GM12878 (cell line): Measurements from ENCODE around the gene CAMKMT. TPM values are rescaled to one million over a fixed set of nuclear protein-coding genes. Genes with fewer than 3 reads are reported as not detected.

ENCODE experiments used
- BCLAF1 ChIP-seq: fragments of 450-650 bp; IDR thresholded peaks from 2 replicates; pipeline ENCODE4 v1.6.1; 2017; ENCODE audit warnings: antibody characterized with exemption, mild to moderate bottlenecking, moderate library complexity
- BMI1 ChIP-seq: fragments of 450-650 bp; IDR thresholded peaks from 2 replicates; pipeline ENCODE4 v1.6.1; 2016; ENCODE audit warnings: mild to moderate bottlenecking, moderate library complexity, borderline replicate concordance
- CBX3 ChIP-seq: fragments of 200-600 bp; sonication (generic); IDR thresholded peaks from 2 replicates; pipeline ENCODE4 v1.6.1; 2016; ENCODE audit warnings: low read depth, borderline replicate concordance
- CREM ChIP-seq: IDR thresholded peaks from 2 replicates; pipeline ENCODE4 v1.6.1; 2014; ENCODE audit warnings: antibody characterized with exemption, low read depth
- ETV6 ChIP-seq, 2 experiments: fragments of 450-650 bp in 1 of 2; IDR thresholded peaks in 1 of 2; conservative IDR thresholded peaks in 1 of 2; 2 replicates each; pipeline ENCODE4 v1.6.1; 2014; ENCODE audit warnings: antibody characterized with exemption in 1 of 2, borderline replicate concordance in 1 of 2, low read depth in 1 of 2, mild to moderate bottlenecking in 1 of 2, moderate library complexity in 1 of 2
- IRF3 ChIP-seq: fragments of 450-650 bp; IDR thresholded peaks from 2 replicates; pipeline ENCODE4 v1.6.1; 2014; ENCODE audit warnings: mild to moderate bottlenecking
- MTA2 ChIP-seq: fragments of 450-650 bp; IDR thresholded peaks from 2 replicates; pipeline ENCODE4 v1.6.1; 2016; ENCODE audit warnings: low read depth, mild to moderate bottlenecking, moderate library complexity
- MYC ChIP-seq: IDR thresholded peaks from 2 replicates; pipeline ENCODE4 v1.6.1; 2011; ENCODE audit warnings: mild to moderate bottlenecking, low read length, moderate library complexity, inconsistent platforms; ENCODE audit not compliant: insufficient read depth, insufficient replicate concordance, insufficient read length, severe bottlenecking
- NBN ChIP-seq: fragments of 450-650 bp; IDR thresholded peaks from 2 replicates; pipeline ENCODE4 v1.6.1; 2016
- NRF1 ChIP-seq: conservative IDR thresholded peaks from 2 replicates; pipeline ENCODE4 v1.6.1; 2011; ENCODE audit warnings: mild to moderate bottlenecking, low read depth, low read length, improper control_type of control experiment
- RAD21 ChIP-seq: IDR thresholded peaks from 2 replicates; pipeline ENCODE4 v1.6.1; 2011; ENCODE audit warnings: mild to moderate bottlenecking, low read depth, low read length, moderate library complexity; ENCODE audit not compliant: insufficient read depth
- SRF ChIP-seq, 2 experiments: IDR thresholded peaks; 2 replicates each; pipeline ENCODE4 v1.6.1; 2011; ENCODE audit warnings: low read depth in 2 of 2, low read length in 2 of 2, mild to moderate bottlenecking in 1 of 2, moderate library complexity in 1 of 2
- SUZ12 ChIP-seq: fragments of 200-600 bp; sonication (generic); IDR thresholded peaks from one replicate; pipeline ENCODE4 v1.6.1; 2018; ENCODE audit warnings: antibody characterized with exemption, mild to moderate bottlenecking; ENCODE audit not compliant: unreplicated experiment
- USF1 ChIP-seq: IDR thresholded peaks from 2 replicates; pipeline ENCODE4 v1.6.1; 2011; ENCODE audit warnings: borderline replicate concordance, low read depth, mild to moderate bottlenecking, moderate library complexity, mixed read lengths, low read length; ENCODE audit not compliant: insufficient read depth; ENCODE audit errors: extremely low read length
- ZBED1 ChIP-seq: IDR thresholded peaks from 2 replicates; pipeline ENCODE4 v1.6.1; 2016; ENCODE audit warnings: borderline replicate concordance
- ZNF274 ChIP-seq: IDR thresholded peaks from one replicate; pipeline ENCODE4 v1.8.0; 2011; ENCODE audit not compliant: insufficient read length, insufficient read depth
- ZNF622 ChIP-seq: fragments of 450-650 bp; IDR thresholded peaks from 2 replicates; pipeline ENCODE4 v1.6.1; 2017; ENCODE audit warnings: mild to moderate bottlenecking, inconsistent platforms
- polyA plus RNA-seq, 11 experiments: library from polyadenylated mRNA; depleted of rRNA in 4 of 11; unstranded in 6 of 11; stranded (reverse) in 5 of 11; fragments of >200 nt; fragmentation: Nextera tagmentation in 4 of 11; fragmentation: Illumina TruSeq in 1 of 11; extraction: Ambion mirVana in 4 of 11; extraction: Trizol in 1 of 11; gene quantifications; 1 replicate in 1 of 11; 2 replicates in 10 of 11; pipeline versions ENCODE4 v1.2.1 to v1.2.3, GENCODE V29; 2011 to 2016; ENCODE audit warnings: inconsistent platforms in 2 of 11, missing spikeins in 2 of 11, low read depth in 1 of 11
- total RNA-seq, 4 experiments: library from RNA; depleted of rRNA in 3 of 4; stranded (reverse); fragments of >200 nt in 3 of 4; fragmentation: Illumina TruSeq in 1 of 4; extraction: Trizol in 1 of 4; gene quantifications; 2 replicates each; pipeline versions ENCODE4 v1.2.1 to v1.2.3, GENCODE V29; 2013 to 2021
- TF ChIP-seq, protein P1 (sequence below): IDR thresholded peaks from 2 replicates; pipeline ENCODE4 v1.6.1; 2012; ENCODE audit warnings: low read depth, low read length, improper control_type of control experiment
- TF ChIP-seq, protein P2 (sequence below): fragments of 450-650 bp; formaldehyde crosslinking; IDR thresholded peaks from 2 replicates; pipeline ENCODE4 v1.4.0; 2020; ENCODE audit warnings: mild to moderate bottlenecking, moderate library complexity

The CAMKMT gene
- total and polyA plus RNA-seq, 10 of the 15 experiments (the other 5 are each of a cell fraction or from before 2014, with no cell fraction given): 2.7 to 16.0 (median 11.8) TPM

- TF ChIP-seq, protein P1, sequence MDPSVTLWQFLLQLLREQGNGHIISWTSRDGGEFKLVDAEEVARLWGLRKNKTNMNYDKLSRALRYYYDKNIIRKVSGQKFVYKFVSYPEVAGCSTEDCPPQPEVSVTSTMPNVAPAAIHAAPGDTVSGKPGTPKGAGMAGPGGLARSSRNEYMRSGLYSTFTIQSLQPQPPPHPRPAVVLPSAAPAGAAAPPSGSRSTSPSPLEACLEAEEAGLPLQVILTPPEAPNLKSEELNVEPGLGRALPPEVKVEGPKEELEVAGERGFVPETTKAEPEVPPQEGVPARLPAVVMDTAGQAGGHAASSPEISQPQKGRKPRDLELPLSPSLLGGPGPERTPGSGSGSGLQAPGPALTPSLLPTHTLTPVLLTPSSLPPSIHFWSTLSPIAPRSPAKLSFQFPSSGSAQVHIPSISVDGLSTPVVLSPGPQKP: no peak
- TF ChIP-seq ZNF622 (no peak), RAD21 (no peak), CBX3 (no peak), MTA2 (peak; percentile 98), NRF1 (no peak), NBN (0 out of 2 replicates have a peak, but pooled peaks have one; percentile 34), IRF3 (no peak), ETV6 (conservative IDR thresholded peaks at IDR 0.05 in 1 of 2, IDR thresholded peaks at IDR 0.05 in 1 of 2; ENCODE audit: borderline replicate concordance in 1 of 2, low read depth in 1 of 2) (peak in 1 of 2 experiments; percentile 48; a peak in 1 of 4 replicates), BMI1 (peak; percentile 70), CREM (peak; percentile 86), SUZ12 (no peak), BCLAF1 (no peak), USF1 (no peak), ZNF274 (no peak), ZBED1 (no peak), MYC (no peak), SRF (IDR thresholded peaks at IDR 0.05; ENCODE audit: low read depth in 2 of 2, low read length in 2 of 2) (no peak)
- TF ChIP-seq, protein P2, sequence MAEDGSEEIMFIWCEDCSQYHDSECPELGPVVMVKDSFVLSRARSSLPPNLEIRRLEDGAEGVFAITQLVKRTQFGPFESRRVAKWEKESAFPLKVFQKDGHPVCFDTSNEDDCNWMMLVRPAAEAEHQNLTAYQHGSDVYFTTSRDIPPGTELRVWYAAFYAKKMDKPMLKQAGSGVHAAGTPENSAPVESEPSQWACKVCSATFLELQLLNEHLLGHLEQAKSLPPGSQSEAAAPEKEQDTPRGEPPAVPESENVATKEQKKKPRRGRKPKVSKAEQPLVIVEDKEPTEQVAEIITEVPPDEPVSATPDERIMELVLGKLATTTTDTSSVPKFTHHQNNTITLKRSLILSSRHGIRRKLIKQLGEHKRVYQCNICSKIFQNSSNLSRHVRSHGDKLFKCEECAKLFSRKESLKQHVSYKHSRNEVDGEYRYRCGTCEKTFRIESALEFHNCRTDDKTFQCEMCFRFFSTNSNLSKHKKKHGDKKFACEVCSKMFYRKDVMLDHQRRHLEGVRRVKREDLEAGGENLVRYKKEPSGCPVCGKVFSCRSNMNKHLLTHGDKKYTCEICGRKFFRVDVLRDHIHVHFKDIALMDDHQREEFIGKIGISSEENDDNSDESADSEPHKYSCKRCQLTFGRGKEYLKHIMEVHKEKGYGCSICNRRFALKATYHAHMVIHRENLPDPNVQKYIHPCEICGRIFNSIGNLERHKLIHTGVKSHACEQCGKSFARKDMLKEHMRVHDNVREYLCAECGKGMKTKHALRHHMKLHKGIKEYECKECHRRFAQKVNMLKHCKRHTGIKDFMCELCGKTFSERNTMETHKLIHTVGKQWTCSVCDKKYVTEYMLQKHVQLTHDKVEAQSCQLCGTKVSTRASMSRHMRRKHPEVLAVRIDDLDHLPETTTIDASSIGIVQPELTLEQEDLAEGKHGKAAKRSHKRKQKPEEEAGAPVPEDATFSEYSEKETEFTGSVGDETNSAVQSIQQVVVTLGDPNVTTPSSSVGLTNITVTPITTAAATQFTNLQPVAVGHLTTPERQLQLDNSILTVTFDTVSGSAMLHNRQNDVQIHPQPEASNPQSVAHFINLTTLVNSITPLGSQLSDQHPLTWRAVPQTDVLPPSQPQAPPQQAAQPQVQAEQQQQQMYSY (CRISPR knock-in tag): no peak
Measured at GRCh38 chr2:44616667-44617155, 255.0 kb downstream of the CAMKMT start (continued).
